NCI-H345 treated with DMSO at 0.1 percent for 48 hours (cell line): ENCODE results near the gene ASCC3.

Experiments used
- DNase-seq: peaks from one replicate; lab custom pipeline; 2025; ENCODE audit not compliant: unreplicated experiment; lab: John Stamatoyannopoulos, UW

Gene ASCC3

GRCh38 chr6:100724696-100725095 is 156.4 kb downstream of the ASCC3 start:
- DNase-seq: no peak

DNA sequence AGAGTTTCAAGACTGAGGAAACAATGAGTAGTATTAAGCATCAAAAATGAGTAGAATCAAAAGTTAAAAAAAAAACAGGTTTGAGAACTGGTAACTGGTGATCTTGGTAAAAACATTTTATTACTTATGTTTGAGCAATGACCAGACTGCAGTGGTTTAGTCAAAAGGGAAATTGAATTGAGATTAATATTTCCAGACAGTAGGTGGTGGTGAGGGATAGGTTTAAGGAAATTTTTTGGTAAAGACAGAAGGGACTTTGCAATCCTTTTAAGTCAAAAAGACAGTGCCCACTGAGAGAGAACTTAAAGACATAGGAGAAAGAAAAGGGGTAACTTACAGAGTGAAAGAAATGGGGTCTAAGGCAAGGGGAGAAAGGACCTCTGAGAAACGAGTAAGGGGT is 156.9 kb downstream of the ASCC3 start:
- DNase-seq: no peak

DNA sequence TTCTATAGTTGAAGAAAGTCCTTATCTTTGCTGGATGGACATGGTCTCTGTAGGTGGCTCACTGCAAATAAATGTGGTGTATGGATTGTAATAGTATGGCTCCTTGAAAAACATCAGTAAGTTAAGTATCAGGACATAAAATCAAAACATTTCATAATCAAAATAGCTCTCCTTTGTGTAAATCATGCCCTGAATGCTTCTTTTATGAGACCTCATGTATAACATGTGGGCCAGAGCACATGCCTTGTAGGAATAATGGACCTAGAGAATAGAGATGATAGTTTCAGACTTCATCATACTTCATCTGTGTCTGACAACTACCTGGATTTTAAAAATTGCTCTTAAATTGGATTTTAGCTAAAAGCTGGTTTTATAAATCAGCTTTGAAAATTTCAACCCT is 159.9 kb downstream of the ASCC3 start:
- no peak for DNase-seq

GRCh38 chr6:100719883-100720682 is 161.0 kb downstream of the ASCC3 start:
- no peak for DNase-seq

GRCh38 chr6:100712997-100713396 is 168.1 kb downstream of the ASCC3 start:
- DNase-seq: no peak

DNA sequence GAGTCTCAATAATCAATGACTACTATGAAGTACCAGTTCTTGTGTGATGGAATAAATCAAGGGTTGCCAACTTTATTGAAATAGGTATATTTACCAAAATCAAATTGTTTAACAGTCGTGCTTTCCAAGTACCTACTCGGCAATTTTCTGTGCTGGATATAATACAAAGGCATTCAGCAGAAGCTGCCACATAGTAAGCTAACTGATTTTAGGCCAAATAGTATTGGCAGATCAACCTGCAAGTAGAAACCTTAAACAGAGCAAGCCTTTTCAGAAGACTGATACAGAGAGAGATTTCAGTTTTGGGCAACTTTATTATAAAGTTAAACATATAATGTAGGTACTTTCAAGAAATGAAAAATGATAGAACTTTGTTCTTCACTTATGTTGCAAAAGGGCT is 174.6 kb downstream of the ASCC3 start:
- DNase-seq: no peak

DNA sequence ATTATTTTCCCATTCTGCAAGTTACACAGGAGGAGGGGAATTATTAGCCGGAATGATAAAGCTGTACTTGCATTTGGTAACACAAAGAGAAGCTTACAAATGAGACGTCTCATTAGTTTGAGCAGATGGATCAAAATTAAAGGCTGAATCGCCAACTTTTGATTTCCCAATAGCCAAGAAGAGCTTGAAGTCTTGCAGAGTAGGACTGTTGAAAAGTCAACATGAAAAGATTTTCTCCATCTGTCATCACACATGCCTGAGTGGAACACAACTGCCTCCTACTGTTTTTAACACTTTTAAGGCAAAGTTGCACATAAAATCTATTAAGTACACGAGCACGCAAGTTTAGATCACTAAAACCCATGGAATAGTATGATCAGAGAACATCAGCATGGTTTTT is 176.2 kb downstream of the ASCC3 start:
- DNase-seq: no peak

DNA sequence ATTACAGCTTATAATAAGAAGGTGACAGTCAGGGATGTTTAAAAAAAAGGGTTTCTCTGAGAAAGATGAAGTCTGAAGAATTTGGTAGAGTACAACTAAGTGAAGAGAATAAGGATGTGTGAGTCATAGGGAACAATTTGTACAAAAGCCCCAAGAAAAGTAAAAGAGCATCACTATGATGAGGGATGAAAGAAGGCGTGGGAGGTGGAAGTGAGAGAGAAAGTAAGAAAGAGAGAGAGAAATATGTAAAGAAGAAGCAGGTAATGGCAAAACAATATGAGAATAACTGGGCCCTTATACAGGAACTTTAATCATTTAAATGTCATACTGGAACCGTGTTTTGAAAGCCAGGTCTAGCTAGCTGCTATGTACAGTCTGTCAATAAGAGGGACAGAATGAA is 179.4 kb downstream of the ASCC3 start:
- no peak for DNase-seq

- no peak for DNase-seq
Observed at GRCh38 chr6:100700009-100700408, 181.1 kb downstream of the ASCC3 start.

DNA sequence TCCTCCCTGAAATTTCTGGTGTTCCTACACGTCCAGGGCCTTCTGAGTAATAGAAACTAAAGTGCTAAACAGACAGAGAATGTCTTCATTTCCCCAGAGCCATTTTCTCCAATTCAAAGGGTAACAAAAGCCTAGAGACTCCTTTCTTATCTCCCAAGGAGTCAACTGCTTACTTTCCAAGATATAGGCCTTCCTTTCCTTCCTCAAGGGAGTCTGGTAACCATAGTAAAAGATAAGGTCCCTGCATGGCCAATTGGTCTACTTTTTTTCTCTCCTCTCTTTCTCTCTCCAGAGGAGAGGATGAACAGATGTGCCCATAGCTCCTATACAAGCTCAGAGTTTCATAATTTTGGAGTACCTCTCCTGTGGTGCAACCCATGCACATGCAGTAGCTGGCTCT is 185.7 kb downstream of the ASCC3 start:
- no peak for DNase-seq

GRCh38 chr6:100693249-100693927 is 187.7 kb downstream of the ASCC3 start:
- no peak for DNase-seq

GRCh38 chr6:100691972-100692371 is 189.2 kb downstream of the ASCC3 start:
- no peak for DNase-seq

GRCh38 chr6:100686216-100686615 is 194.9 kb downstream of the ASCC3 start:
- no peak for DNase-seq

GRCh38 chr6:100685747-100686146 is 195.4 kb downstream of the ASCC3 start:
- no peak for DNase-seq

DNA sequence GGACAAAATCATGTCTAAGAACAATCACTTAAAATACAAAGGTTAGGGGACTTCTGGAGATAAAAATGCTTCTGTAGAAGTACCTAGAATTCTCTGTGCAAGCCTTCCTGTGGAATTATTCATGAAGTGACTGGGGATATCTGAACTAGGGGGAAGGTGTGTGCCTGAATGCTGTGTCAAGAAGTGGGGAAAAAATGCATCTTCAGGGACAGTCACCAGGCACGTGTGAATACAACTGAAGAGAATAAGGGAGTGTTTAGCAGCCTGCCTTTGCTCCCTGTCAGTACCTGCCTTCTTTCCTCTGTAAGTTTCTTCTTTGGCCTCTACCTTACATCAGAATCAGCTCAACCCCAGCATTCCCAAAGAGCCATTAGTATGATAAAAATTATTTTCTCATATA is 201.0 kb downstream of the ASCC3 start:
- DNase-seq: no peak

GRCh38 chr6:100678027-100678426 is 203.1 kb downstream of the ASCC3 start:
- DNase-seq: no peak

DNA sequence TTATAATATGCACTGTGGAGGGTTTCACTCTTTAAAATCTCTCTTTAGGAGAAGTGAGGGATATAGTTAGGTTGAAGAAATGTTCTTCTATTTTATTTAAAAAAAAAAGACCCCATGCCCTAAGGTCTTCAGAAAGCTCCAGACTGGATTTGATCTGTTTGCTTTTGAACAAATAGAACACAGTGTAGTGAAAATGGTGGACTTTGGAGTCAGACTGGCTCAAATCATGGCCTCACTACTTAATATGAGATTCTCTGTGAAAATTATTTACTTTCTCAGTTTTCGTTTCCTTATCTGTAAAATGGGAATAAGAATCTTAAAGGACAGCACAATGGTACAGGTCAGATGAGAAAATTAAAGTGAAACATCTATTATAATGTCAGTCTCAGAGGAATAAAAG is 203.9 kb downstream of the ASCC3 start:
- no peak for DNase-seq

- DNase-seq: no peak
Observed at GRCh38 chr6:100673641-100674040, 207.5 kb downstream of the ASCC3 start.

GRCh38 chr6:100671740-100672139 is 209.4 kb downstream of the ASCC3 start:
- no peak for DNase-seq

GRCh38 chr6:100670056-100670455 is 211.1 kb downstream of the ASCC3 start:
- no peak for DNase-seq

GRCh38 chr6:100665041-100665380 is 216.1 kb downstream of the ASCC3 start:
- no peak for DNase-seq

DNA sequence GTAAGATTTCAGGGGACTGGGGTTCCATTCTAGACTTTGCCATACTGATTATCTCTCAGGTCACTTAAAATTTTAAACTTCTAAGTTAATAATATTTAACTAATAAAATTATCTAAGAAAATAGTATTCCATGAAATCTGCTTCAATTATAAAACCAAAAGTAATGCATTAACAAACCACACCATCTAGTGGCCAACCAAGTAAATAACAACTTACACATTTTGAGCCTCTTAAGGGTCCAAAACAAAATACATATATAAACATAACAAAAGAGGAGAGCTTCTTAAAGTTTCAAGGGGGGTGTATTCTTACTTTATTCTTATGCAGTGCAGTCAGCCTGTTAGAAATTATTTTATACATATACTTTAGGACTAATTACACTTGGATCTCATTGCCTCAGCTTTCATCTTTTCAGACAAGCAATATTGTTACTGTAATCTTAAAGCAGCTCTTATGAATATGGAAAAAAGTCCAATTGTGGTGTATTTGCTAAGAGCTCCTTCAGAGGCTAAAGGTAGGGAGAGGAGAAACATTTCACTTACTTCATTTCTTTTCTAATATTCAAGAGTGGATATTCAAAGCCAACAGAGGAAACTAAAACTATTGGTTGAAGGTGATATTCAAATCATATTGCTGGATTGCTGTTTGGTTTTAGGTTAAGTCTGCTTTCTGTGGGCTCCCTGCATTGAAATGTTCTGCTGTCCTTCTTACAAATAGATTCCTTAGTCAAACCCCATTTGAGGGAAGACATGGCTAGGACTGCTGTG is 216.7 kb downstream of the ASCC3 start:
- DNase-seq: peak; percentile 8
